Endothelial cell of umbilical vein (primary cell): ENCODE measurements around the gene PDE7B. TPM values are rescaled to one million over a fixed set of nuclear protein-coding genes. Genes with fewer than 3 reads are reported as not detected.
A peak's percentile ranks its signal among the peaks of the same experiment; 100 is the strongest.

Experiments used
- BruUV-seq: library from RNA; stranded (reverse); fragments of 400-500 nt; replicated peaks from 2 replicates; lab custom pipeline; 2021; lab: Mats Ljungman, UMichigan
- CTCF ChIA-PET: fragments of 300-600, 350-600 bp; sonication (Branson Sonifier 250); formaldehyde crosslinking; loops from one replicate; lab custom pipeline; 2021; ENCODE audit warnings: antibody characterized with exemption, inconsistent platforms; lab: Charles Lee
- POLR2A ChIA-PET: fragments of 300-600, 350-600 bp; sonication (Branson Sonifier 250); formaldehyde crosslinking; loops from one replicate; lab custom pipeline; 2021; ENCODE audit warnings: antibody characterized with exemption, inconsistent platforms; lab: Charles Lee
- DNase-seq: peaks from one replicate; pipeline ENCODE4 v3.0.0-alpha.2; 2011; ENCODE audit warnings: low read depth, low spot score
- FAIRE-seq: peaks from 2 replicates; lab custom pipeline; 2011; peaks lifted over from hg19 to GRCh38; lab: Jason Lieb, UNC
- H2AFZ ChIP-seq: 2 replicates; pipeline ENCODE4 v1.6.0; 2012; ENCODE audit warnings: low read depth, low read length, control low read depth, inconsistent platforms
- H3K27ac ChIP-seq: 2 replicates; pipeline ENCODE4 v1.5.1; 2011; ENCODE audit warnings: low read depth, mild to moderate bottlenecking, control low read depth, low read length, moderate library complexity; ENCODE audit not compliant: insufficient read depth
- H3K27me3 ChIP-seq, 2 experiments: 2 replicates each; pipeline versions ENCODE4 v1.6.0 to v1.6.1; 2011; ENCODE audit warnings: low read length in 2 of 2, mixed read lengths in 1 of 2; ENCODE audit not compliant: control insufficient read depth in 2 of 2, insufficient read depth in 2 of 2
- H3K36me3 ChIP-seq, 2 experiments: 2 replicates in 1 of 2; 3 replicates in 1 of 2; pipeline ENCODE4 v1.5.1; 2011; ENCODE audit warnings: low read length in 2 of 2, mild to moderate bottlenecking in 1 of 2, moderate library complexity in 1 of 2; ENCODE audit not compliant: control insufficient read depth in 2 of 2, insufficient read depth in 2 of 2; ENCODE audit errors: extremely low read depth in 1 of 2
- H3K4me1 ChIP-seq: 3 replicates; pipeline ENCODE4 v1.5.1; 2011; ENCODE audit warnings: mild to moderate bottlenecking, low read length; ENCODE audit not compliant: control insufficient read depth, insufficient read depth; ENCODE audit errors: extremely low read depth
- H3K4me2 ChIP-seq: 2 replicates; pipeline ENCODE4 v1.6.1; 2011; ENCODE audit warnings: low read length, control low read depth, mixed read lengths; ENCODE audit not compliant: insufficient read depth
- H3K4me3 ChIP-seq, 3 experiments: fragments of 200-600 bp in 1 of 3; sonication (generic), shearing (Covaris generic) in 1 of 3; replicated peaks in 1 of 3; 2 replicates each; pipeline ENCODE4 v1.5.1; 2011 to 2016; ENCODE audit warnings: control low read depth in 3 of 3, low read length in 3 of 3, mild to moderate bottlenecking in 2 of 3, inconsistent platforms in 1 of 3, low read depth in 1 of 3, moderate library complexity in 1 of 3; ENCODE audit not compliant: insufficient read depth in 1 of 3
- H3K79me2 ChIP-seq: 2 replicates; pipeline ENCODE4 v1.6.0; 2012; ENCODE audit warnings: low read length, inconsistent platforms; ENCODE audit not compliant: control insufficient read depth, insufficient read depth
- H3K9ac ChIP-seq: replicated peaks from 2 replicates; pipeline ENCODE3; 2011; ENCODE audit warnings: low read length, control low read depth; ENCODE audit not compliant: insufficient read depth; ENCODE audit errors: extremely low read depth
- H3K9me1 ChIP-seq: replicated peaks from 3 replicates; pipeline ENCODE4 v1.6.0; 2011; ENCODE audit warnings: mild to moderate bottlenecking, low read length; ENCODE audit not compliant: control insufficient read depth, insufficient read depth; ENCODE audit errors: extremely low read depth
- H3K9me3 ChIP-seq: replicated peaks from 2 replicates; pipeline ENCODE4 v1.5.1; 2012; ENCODE audit warnings: low read length, inconsistent platforms; ENCODE audit not compliant: control insufficient read depth, insufficient read depth
- H4K20me1 ChIP-seq: replicated peaks from 2 replicates; pipeline ENCODE3; 2011; ENCODE audit warnings: mild to moderate bottlenecking, low read length; ENCODE audit not compliant: control insufficient read depth, insufficient read depth; ENCODE audit errors: extremely low read depth
- CTCF ChIP-seq, 2 donors: IDR thresholded peaks; 1 replicate in 1 of 2; 2 replicates in 1 of 2; pipeline ENCODE4 v1.5.1; 2011; ENCODE audit warnings: low read length in 2 of 2, mild to moderate bottlenecking in 2 of 2, moderate library complexity in 2 of 2, control low read depth in 1 of 2, inconsistent platforms in 1 of 2, low read depth in 1 of 2; ENCODE audit not compliant: insufficient read depth in 1 of 2; ENCODE audit errors: extremely low read depth in 1 of 2
- EZH2 ChIP-seq: IDR thresholded peaks from 2 replicates; pipeline ENCODE4 v1.6.1; 2012; ENCODE audit warnings: borderline replicate concordance, low read depth, mild to moderate bottlenecking, moderate library complexity, low read length, inconsistent platforms; ENCODE audit not compliant: severe bottlenecking
- FOS ChIP-seq: IDR thresholded peaks from 2 replicates; pipeline ENCODE4 v1.6.1; 2011; ENCODE audit warnings: mild to moderate bottlenecking, low read length, moderate library complexity, borderline replicate concordance; ENCODE audit not compliant: insufficient read depth
- GATA2 ChIP-seq: IDR thresholded peaks from 2 replicates; pipeline ENCODE4 v1.7.0; 2011; ENCODE audit warnings: low read depth, mild to moderate bottlenecking, moderate library complexity, mixed read lengths, low read length; ENCODE audit not compliant: insufficient read length, insufficient read depth
- JUN ChIP-seq: IDR thresholded peaks from 2 replicates; pipeline ENCODE4 v1.6.1; 2011; ENCODE audit warnings: borderline replicate concordance, low read depth; ENCODE audit not compliant: insufficient read length, insufficient read depth
- MAX ChIP-seq: IDR thresholded peaks from 2 replicates; pipeline ENCODE4 v1.6.1; 2011; ENCODE audit not compliant: insufficient read depth, insufficient read length
- MYC ChIP-seq: IDR thresholded peaks from one replicate; pipeline ENCODE4 v1.6.1; 2011; ENCODE audit warnings: mild to moderate bottlenecking, low read depth, low read length
- POLR2A ChIP-seq: IDR thresholded peaks from 2 replicates; pipeline ENCODE4 v1.6.1; 2012; ENCODE audit warnings: low read depth, mild to moderate bottlenecking, control low read depth, low read length
- POLR2AphosphoS5 ChIP-seq: IDR thresholded peaks from 2 replicates; pipeline ENCODE4 v1.6.1; 2012; ENCODE audit warnings: low read depth, mild to moderate bottlenecking, control low read depth, low read length, moderate library complexity; ENCODE audit not compliant: insufficient read depth
- dilution Hi-C: fragments of 300-500 bp; cut with MboI; formaldehyde crosslinking; loops from one replicate; pipeline ENCODE4 v1.15.0; 2019; ENCODE audit warnings: low sequenced_read_pairs; ENCODE audit not compliant: extremely low pct_ligation_motif_present
- intact Hi-C: fragments of 100-400 bp; cut with micrococcal nuclease; formaldehyde crosslinking; loops from one replicate; pipeline ENCODE4 v1.10.0; 2022
- polyA plus RNA-seq, 4 experiments: library from polyadenylated mRNA; depleted of rRNA in 3 of 4; stranded (reverse) in 3 of 4; unstranded in 1 of 4; fragments of >200 nt; gene quantifications; 2 replicates each; pipeline versions ENCODE4 v1.2.1 to v1.2.3, GENCODE V29; 2011 to 2012; ENCODE audit warnings: missing spikeins in 1 of 4
- total RNA-seq: library from RNA; stranded (reverse); gene quantifications from 2 replicates; pipeline ENCODE4 v1.2.3, GENCODE V29; 2021

The PDE7B gene
- total and polyA plus RNA-seq, 2 donors (not counting 3 experiments of a cell fraction or from before 2014, with no cell fraction given): 20.6 to 25.1 TPM

- peak; percentile 48 for DNase-seq
- no TSS peak for BruUV-seq
- no peak for FAIRE-seq
Measured at GRCh38 chr6:136146130-136146529, 294.6 kb downstream of the PDE7B start.

More at GRCh38 chr6:136146130-136146529, 294.6 kb downstream of the PDE7B start:
- intact Hi-C loops: no loop called here
- Histone ChIP-seq H2AFZ (no peak overlapping the region), H3K27me3 (no peaks in the 10 kb centered on the region), H3K4me2 (no peak overlapping the region), H4K20me1 (no peaks in the 10 kb centered on the region), H3K4me3 (no peak overlapping the region), H3K9me3 (no peaks in the 10 kb centered on the region), H3K36me3 (peaks cover 2 to 14% of the 10 kb centered on the region in 2 experiments), H3K27ac (peak overlapping the region; percentile 17), H3K9ac (no peak overlapping the region), H3K9me1 (no peaks in the 10 kb centered on the region), H3K4me1 (peaks cover 22% of the 10 kb centered on the region), H3K79me2 (peaks cover 7% of the 10 kb centered on the region)
- ChIA-PET POLR2A (no interaction called here), CTCF (no interaction called here)
- no peak for TF ChIP-seq POLR2AphosphoS5
- TF ChIP-seq JUN: no peak
- no peak for TF ChIP-seq MYC
- no peak for TF ChIP-seq GATA2
- TF ChIP-seq CTCF (IDR thresholded peaks at IDR 0.05; ENCODE audit: extremely low read depth in 1 of 2, insufficient read depth in 1 of 2, low read depth in 1 of 2, low read length in 2 of 2): no peak
- no peak for TF ChIP-seq EZH2
- TF ChIP-seq POLR2A: no peak
- no peak for TF ChIP-seq FOS
- no peak for TF ChIP-seq MAX
- dilution Hi-C loops: no loop called here
